Measurements from ENCODE around the gene OBP2A.

OBP2A gene

GRCh38 chr9:135580664-135581380 lies 34.9 kb downstream of the OBP2A start:
- DNase-seq, result no peak

DNA sequence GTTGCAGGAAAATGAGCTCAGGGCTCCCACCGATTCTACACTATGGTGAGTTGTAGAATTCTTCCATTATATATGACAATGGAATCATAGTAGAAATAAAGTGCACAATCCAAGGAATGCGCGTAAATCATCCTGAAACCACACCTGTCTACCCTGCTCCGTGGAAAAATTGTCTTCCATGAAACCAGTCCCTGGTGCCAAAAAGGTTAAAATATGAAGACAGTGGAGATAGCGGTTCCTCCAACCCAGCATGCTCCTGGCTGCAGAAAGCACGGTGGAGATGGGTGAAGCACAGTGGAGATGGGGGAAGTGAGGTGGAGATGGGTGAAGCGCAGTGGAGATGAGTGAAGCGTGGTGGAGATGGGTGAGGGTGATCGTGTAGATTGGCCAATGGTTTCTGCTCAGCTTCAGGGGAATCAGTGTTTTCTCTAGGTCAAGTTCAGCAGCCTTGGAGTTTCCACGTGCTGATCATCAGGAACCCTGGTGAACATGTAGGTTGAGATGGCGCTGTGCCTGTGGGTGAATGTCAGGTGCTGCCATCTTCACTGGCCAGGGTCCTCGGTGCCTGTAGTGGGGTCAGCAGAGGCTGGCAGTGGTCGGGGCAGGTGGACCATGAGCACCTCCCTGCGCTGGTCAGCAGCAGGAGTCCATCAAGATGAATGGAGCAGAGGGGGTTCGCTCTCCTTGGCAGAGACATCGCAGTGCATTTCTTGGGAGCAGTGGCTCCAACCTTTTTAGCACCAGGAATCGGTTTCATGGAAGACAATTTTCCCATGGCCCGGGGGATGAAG lies 35.9 kb downstream of the OBP2A start:
- no peak for DNase-seq

GRCh38 chr9:135582541-135582940 lies 36.6 kb downstream of the OBP2A start:
- DNase-seq, result no peak

GRCh38 chr9:135582966-135583687 lies 37.2 kb downstream of the OBP2A start:
- DNase-seq, result no peak

DNA sequence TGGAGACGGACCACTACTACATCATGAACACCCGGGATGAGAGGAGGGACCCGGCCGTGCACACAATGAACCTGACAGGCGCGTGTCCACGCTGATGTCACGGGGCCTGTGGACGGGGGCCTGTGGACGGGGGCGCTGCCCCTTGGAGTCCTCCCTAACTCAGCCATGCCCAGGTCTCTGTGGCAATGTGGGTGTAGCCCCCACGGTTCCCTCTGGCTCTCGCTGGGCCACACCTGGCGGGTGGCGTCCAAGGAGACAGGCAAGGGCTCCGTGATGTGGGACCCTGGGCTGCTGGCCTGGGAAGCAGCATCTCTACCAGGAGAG lies 37.7 kb downstream of the OBP2A start:
- no peak for DNase-seq

DNA sequence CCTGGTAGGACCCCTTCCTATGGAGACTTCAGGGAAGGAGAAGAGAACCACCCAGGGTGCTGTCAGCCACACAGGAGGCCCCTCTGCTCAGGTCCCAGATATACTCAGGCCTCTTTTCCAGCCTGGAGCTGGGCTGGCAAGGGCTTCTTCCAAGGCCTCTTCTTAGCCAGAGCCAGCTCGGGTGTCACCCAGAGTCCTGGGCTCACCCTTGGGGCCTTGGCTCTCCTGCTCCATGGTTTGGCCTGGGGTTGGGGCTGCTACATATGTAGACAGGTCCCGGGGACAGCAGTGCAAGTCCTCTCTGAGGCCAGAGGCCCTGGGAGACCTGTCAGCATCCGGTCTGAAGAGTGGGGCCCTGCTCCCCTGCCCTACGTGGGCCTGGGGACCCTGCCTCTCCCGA lies 38.4 kb downstream of the OBP2A start:
- DNase-seq, result no peak

DNA sequence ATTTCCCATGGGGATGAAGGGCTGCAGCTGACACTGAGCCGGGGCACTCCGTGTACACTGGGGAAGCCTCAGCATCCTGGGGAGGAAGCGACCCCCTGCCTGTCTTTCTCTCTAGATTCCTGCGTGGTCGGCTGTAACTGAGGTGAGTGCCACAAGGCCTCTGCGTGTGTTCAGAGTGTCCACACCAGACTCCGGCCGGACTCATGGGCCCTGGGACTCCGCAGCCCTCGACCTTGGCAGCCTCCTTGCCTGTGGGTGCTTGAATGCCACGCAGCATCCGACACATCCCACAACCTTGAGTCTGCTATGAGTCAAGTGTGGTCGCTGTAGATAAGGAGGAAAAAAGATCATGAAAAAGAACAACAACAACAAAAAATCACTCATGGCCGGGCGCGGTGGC lies 39.0 kb downstream of the OBP2A start:
- DNase-seq, result no peak

- no peak for DNase-seq
Measured at GRCh38 chr9:135586601-135587109, 40.7 kb downstream of the OBP2A start.

DNA sequence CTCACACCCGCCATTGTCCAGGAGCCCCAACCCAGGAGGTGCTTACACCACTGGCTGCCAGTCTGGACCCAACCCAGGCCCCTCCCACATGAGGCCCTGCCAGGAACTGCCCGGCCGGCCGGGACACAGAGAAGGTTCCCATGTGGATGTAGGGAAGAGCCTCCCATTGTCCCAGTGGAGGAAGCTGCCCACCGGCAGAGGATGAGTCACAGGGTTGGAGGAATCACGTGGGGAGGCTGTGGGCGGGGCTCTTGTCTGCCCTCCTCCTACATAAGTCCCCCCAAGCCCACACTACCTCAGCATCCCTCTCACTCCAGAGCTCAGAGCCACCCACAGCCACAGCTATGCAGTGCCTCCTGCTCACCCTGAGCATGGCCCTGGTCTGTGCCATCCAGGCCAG lies 41.7 kb downstream of the OBP2A start:
- no peak for DNase-seq

DNA sequence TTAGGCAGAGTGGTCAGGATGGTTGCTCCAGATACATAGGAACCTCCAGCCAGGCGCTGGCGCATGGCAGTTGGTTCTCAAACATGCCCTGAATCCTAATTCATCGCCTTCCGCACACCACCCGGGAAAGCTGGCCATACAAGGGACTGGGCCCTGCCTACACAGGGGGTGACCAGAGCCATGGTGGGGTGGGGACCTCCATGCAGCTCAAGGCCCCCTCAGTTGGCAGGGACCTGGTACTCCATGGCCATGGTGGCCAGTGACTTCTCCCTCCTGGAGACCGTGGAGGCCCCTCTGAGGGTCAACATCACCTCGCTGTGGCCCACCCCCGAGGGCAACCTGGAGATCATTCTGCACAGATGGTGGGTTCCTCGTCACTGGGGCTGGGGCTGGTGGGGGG lies 42.4 kb downstream of the OBP2A start:
- DNase-seq, result no peak

DNA sequence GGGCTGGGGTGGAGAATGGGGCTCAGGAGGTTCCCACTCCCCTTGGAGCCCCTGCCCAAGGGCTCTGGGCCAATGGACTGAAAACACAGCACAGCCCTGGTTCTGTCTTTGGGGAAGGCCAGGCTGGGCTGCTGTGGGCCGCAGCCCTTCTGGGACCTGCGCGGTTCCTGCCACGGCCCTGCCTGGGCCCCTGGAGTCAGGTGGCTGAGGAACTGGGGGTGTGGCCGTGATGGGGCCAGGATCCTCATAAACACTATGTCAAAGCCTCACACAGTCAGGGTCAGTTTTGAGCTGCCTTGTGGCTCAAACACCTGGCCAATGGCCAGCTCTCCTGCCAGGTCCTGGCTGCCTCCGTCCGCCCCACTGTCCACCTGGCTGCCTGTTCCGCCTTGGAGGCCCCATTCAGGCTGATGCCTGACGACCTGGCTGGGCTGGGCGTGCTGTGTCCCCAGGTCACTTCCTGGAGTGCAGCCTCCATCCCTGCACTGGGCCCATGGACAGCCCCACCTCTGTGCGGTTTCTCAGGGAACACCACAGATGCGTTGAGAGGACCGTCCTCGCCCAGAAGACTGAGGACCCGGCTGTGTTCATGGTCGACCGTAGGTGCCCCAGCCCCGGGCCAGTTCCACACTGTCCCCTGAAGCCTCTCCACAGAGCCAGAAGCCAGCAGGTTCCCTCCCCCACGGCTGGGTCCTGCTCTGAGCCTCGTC lies 43.1 kb downstream of the OBP2A start:
- no peak for DNase-seq

- DNase-seq, result no peak
Measured at GRCh38 chr9:135589596-135590485, 43.9 kb downstream of the OBP2A start.

DNA sequence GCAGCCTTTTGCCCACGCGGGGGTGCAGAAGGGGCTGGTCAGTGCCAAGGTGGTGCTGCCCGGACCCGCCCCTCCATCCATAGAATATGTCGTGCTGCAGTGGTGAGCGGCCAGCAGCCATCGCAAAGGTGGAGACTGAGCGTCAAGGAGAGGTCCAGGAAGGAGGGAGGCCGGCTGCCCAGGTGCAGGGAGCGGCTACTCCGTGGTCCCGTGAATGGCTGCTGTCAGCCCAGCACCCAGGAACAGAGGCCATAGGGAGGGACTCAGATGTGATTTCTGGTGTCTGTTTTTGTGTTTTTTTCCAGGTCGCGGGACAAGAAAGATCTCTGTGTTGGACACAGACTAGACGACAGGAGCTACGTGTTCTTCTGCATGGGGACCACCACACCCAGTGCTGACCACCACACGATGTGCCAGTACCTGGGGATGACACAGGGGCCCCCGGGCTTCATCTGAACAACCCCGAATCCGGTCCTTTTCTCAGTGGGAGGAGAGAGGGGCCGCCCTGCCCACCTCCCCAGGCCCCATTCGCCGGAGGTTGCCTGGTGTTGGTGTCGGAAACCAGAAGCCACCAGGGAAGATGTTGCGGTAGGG lies 44.7 kb downstream of the OBP2A start:
- DNase-seq, result no peak

DNA sequence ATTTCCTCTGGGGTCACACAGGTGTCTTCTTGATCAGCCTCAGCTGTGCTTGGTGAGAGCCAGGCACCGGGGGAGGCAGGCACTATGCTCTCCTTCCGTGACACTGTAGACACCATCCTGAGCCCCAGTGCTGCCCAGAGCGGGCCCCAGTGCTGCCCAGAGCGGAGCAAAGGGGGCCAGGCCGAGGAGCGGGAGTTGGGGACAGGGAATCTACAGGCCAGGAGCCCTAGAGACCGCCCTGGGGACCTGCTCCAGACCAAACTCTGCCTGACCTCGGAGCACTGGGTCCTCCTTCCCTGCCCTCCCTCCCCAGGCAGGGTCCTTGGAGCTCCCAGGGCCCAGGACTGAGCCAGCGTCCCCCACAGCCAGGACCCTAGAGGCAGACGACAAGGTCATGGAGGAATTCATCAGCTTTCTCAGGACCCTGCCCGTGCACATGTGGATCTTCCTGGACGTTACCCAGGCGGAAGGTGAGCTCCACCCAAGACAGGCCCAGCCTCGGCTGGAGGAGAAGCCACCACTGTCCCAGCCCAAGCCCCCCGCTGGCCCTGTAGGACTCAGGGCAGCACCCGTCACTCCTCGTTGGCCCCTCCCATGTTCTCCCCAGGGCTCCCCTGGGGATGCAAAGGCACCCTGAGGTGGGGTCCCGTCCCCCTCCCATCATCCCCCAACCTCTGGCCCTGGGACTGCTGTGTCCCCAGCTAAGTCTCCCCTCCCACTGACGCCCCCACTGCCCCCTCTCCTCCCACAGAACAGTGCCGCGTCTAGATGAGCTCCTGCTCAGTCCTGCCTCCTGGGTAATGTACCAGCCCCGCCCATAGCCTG lies 45.8 kb downstream of the OBP2A start:
- DNase-seq, result no peak

- DNase-seq, result no peak
Measured at GRCh38 chr9:135592331-135592590, 46.3 kb downstream of the OBP2A start.

DNA sequence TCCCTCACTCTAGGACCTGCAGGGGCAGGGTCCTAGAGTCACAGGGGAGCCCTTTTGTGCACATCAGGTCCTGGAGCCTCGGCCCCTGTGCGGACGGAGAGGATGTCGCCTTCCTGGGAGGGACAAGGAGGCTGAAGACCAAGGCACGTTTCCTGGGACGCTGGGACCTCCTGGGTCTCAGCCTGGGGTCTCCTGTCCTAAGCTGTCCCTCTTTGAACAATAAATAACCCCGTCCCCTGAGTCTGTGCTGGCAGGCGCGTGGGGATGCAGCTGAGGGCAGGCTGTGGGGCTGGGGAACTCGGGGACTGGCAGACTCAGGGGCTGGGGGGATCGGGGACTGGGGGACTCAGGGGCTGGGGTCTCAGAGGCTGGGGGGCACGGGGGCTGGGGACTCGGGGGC lies 46.7 kb downstream of the OBP2A start:
- no peak for DNase-seq

DNA sequence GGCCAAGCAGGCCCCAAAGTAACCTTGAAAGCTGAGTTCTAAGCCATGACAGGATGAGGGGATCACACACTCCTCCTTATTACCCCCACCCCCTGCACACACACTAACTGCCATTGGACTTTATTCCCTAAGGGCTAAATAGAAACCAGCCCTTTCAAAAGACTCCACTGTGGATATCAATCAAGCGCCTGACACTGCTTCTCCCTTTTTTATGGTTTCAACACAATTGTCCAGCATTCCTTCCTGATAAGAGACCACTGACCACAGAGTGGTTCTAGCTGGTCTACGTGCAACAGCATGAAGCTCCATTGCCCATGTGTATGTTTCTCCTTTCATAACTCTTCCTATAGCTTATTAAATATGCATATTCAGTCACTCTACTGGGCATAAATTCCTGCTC lies 50.3 kb downstream of the OBP2A start:
- DNase-seq, result no peak
